HepG2 (cell line): Measurements from ENCODE around the gene BBS1. TPM values are rescaled to one million over a fixed set of nuclear protein-coding genes. Genes with fewer than 3 reads are reported as not detected.

ENCODE experiments used
- ATAC-seq: fragments of 200-7000 bp; cut with Tn5 transposase; 3 replicates; pipeline ENCODE4 v1.9.1; 2020; ENCODE audit warnings: mild to moderate bottlenecking, moderate library complexity
- BruUV-seq: library from RNA; stranded (reverse); fragments of 400-500 nt; replicated peaks from 2 replicates; lab custom pipeline; 2021; lab: Mats Ljungman, UMichigan
- CTCF ChIA-PET: fragments of 300-600 bp; formaldehyde crosslinking; extraction: SDS; loops from one replicate; lab custom pipeline; 2021; ENCODE audit warnings: low total read pairs, inconsistent platforms, low intra/inter-chr PET ratio; lab: Yijun Ruan, JAX
- POLR2A ChIA-PET: fragments of 350-600 bp; sonication (Branson Sonifier 250); formaldehyde crosslinking; loops from one replicate; lab custom pipeline; 2020; ENCODE audit warnings: antibody characterized with exemption, inconsistent platforms; lab: Yijun Ruan, JAX
- DNase-seq: peaks from one replicate; pipeline ENCODE4 v3.0.0-alpha.2; 2015; ENCODE audit warnings: low spot score
- FAIRE-seq: peaks from 3 replicates; lab custom pipeline; 2011; peaks lifted over from hg19 to GRCh38; lab: Jason Lieb, UNC
- H2AFZ ChIP-seq: one replicate; pipeline ENCODE4 v1.6.1; 2011; ENCODE audit warnings: low read length, inconsistent platforms
- H3K27ac ChIP-seq: fragments of 300-600 bp; 3 replicates; pipeline ENCODE4 v1.8.0; 2011; ENCODE audit warnings: mixed run types, mild to moderate bottlenecking, mixed read lengths, low read length, inconsistent platforms; ENCODE audit not compliant: insufficient read depth; ENCODE audit errors: extremely low read length
- H3K27me3 ChIP-seq, 2 experiments: fragments of 200-600 bp in 1 of 2; 2 replicates in 1 of 2; 3 replicates in 1 of 2; pipeline versions ENCODE4 v1.6.0 to v1.8.0; 2011; ENCODE audit warnings: low read length in 2 of 2, mild to moderate bottlenecking in 2 of 2, moderate library complexity in 2 of 2, inconsistent platforms in 1 of 2; ENCODE audit not compliant: insufficient read depth in 2 of 2, control insufficient read depth in 1 of 2
- H3K36me3 ChIP-seq, 2 experiments: fragments of 200-600 bp in 1 of 2; replicated peaks in 1 of 2; 2 replicates in 1 of 2; 3 replicates in 1 of 2; pipeline versions ENCODE4 v1.5.1 to v1.8.0; 2011; ENCODE audit warnings: low read length in 2 of 2, inconsistent platforms in 1 of 2; ENCODE audit not compliant: insufficient read depth in 2 of 2, control insufficient read depth in 1 of 2
- H3K4me1 ChIP-seq: 2 replicates; pipeline ENCODE4 v1.5.1; 2012; ENCODE audit warnings: low read length, inconsistent platforms; ENCODE audit not compliant: insufficient read depth
- H3K4me2 ChIP-seq: 2 replicates; pipeline ENCODE4 v1.6.0; 2011; ENCODE audit warnings: low read depth, low read length, inconsistent platforms
- H3K4me3 ChIP-seq, 3 experiments: fragments of 200-600 bp in 1 of 3; sonication (generic), shearing (Covaris generic) in 1 of 3; replicated peaks in 1 of 3; 2 replicates each; pipeline ENCODE4 v1.5.1; 2011 to 2016; ENCODE audit warnings: low read length in 3 of 3, inconsistent platforms in 2 of 3, low read depth in 2 of 3, mild to moderate bottlenecking in 2 of 3, control low read depth in 1 of 3, mixed read lengths in 1 of 3; ENCODE audit not compliant: insufficient read depth in 1 of 3
- H3K79me2 ChIP-seq: one replicate; pipeline ENCODE4 v1.6.1; 2011; ENCODE audit warnings: low read length, inconsistent platforms; ENCODE audit not compliant: insufficient read depth
- H3K9ac ChIP-seq: 2 replicates; pipeline ENCODE4 v1.6.0; 2011; ENCODE audit warnings: mild to moderate bottlenecking, low read depth, low read length, inconsistent platforms; ENCODE audit not compliant: insufficient read depth
- H3K9me3 ChIP-seq: 2 replicates; pipeline ENCODE4 v1.5.1; 2012; ENCODE audit warnings: mild to moderate bottlenecking, low read length
- H4K20me1 ChIP-seq: 2 replicates; pipeline ENCODE4 v1.6.0; 2011; ENCODE audit warnings: inconsistent platforms, mild to moderate bottlenecking, low read length, moderate library complexity; ENCODE audit not compliant: insufficient read depth
- GATAD1 ChIP-seq: IDR thresholded peaks from 2 replicates; pipeline ENCODE4 v1.6.1; 2016; ENCODE audit warnings: missing genetic modification reagents, missing compliant biosample characterization
- HOXD1 ChIP-seq: sonication (generic); formaldehyde crosslinking; IDR thresholded peaks from 2 replicates; pipeline ENCODE4 v1.5.0; 2020; ENCODE audit warnings: missing genetic modification reagents
- ZFP36 ChIP-seq: fragments of 150-350 bp; IDR thresholded peaks from 2 replicates; pipeline ENCODE4 v1.6.1; 2018; ENCODE audit warnings: borderline replicate concordance, low read length, low read depth; ENCODE audit not compliant: partially characterized antibody
- ZFP36L1 ChIP-seq: sonication (generic); formaldehyde crosslinking; IDR thresholded peaks from 2 replicates; pipeline ENCODE4 v1.8.0; 2022; ENCODE audit warnings: mild to moderate bottlenecking, missing genetic modification reagents, moderate library complexity
- ZNF251 ChIP-seq: sonication (generic); formaldehyde crosslinking; IDR thresholded peaks from 2 replicates; pipeline ENCODE4 v1.9.0; 2021; ENCODE audit warnings: mild to moderate bottlenecking, missing genetic modification reagents
- ZNF383 ChIP-seq: sonication (generic); formaldehyde crosslinking; IDR thresholded peaks from 2 replicates; pipeline ENCODE4 v1.4.0; 2020; ENCODE audit warnings: missing genetic modification reagents, mild to moderate bottlenecking, borderline replicate concordance
- ZNF879 ChIP-seq: sonication (generic); formaldehyde crosslinking; IDR thresholded peaks from 2 replicates; pipeline ENCODE4 v1.8.1; 2023; ENCODE audit warnings: missing genetic modification reagents
- WGBS: methylation state at CpG from one replicate; pipeline ENCODE4 v1.1.6; 2017; ENCODE audit warnings: low lambda C conversion rate; 5-methylcytosine and 5-hydroxymethylcytosine counted together
- in situ Hi-C: cut with HindIII; loops from 2 replicates; pipeline ENCODE4 v1.10.0; 2017; ENCODE audit warnings: low pct_unique_long_range_greater_than_20kb; ENCODE audit not compliant: extremely low pct_ligation_motif_present
- intact Hi-C: fragments of 100-400 bp; cut with micrococcal nuclease; formaldehyde crosslinking; loops from one replicate; pipeline ENCODE4 v1.10.0; 2022; ENCODE audit not compliant: unreplicated experiment
- polyA plus RNA-seq, 8 experiments: library from polyadenylated mRNA; depleted of rRNA in 3 of 8; stranded (reverse) in 7 of 8; unstranded in 1 of 8; fragments of >200 nt; fragmentation: Illumina TruSeq in 4 of 8; extraction: Trizol in 4 of 8; gene quantifications; 2 replicates each; pipeline versions ENCODE4 v1.2.1 to v1.2.3, GENCODE V29; 2011 to 2016; ENCODE audit warnings: low read depth in 4 of 8, missing spikeins in 1 of 8, mixed read lengths in 1 of 8; ENCODE audit not compliant: insufficient read depth in 1 of 8
- total RNA-seq, 5 experiments: library from RNA; depleted of rRNA; stranded (reverse); fragments of >200 nt; fragmentation: Illumina TruSeq; extraction: Trizol; gene quantifications; 2 replicates each; pipeline ENCODE4 v1.2.3, GENCODE V29; 2016; ENCODE audit warnings: low read depth in 1 of 5
- TF ChIP-seq, protein P1 (sequence below): sonication (generic); formaldehyde crosslinking; IDR thresholded peaks from 2 replicates; pipeline ENCODE4 v1.5.1; 2020; ENCODE audit warnings: mild to moderate bottlenecking, moderate library complexity, missing genetic modification reagents
- TF ChIP-seq, protein P2 (sequence below): IDR thresholded peaks from 2 replicates; pipeline ENCODE4 v1.6.1; 2012; ENCODE audit warnings: low read depth, low read length, improper control_type of control experiment
- TF ChIP-seq, protein P3 (sequence below): sonication (generic); formaldehyde crosslinking; IDR thresholded peaks from 2 replicates; pipeline ENCODE4 v1.5.0; 2020; ENCODE audit warnings: mild to moderate bottlenecking, missing genetic modification reagents
- TF ChIP-seq, protein P4 (sequence below): sonication (generic); formaldehyde crosslinking; IDR thresholded peaks from 2 replicates; pipeline ENCODE4 v1.5.0; 2020; ENCODE audit warnings: missing genetic modification reagents
- TF ChIP-seq, protein P5 (sequence below): sonication (generic); formaldehyde crosslinking; conservative IDR thresholded peaks from 2 replicates; pipeline ENCODE4 v1.4.0; 2020; ENCODE audit warnings: missing genetic modification reagents

The BBS1 gene
- total and polyA plus RNA-seq, 2 of the 13 experiments (the other 11 are each of a cell fraction or from before 2014, with no cell fraction given) = 11.7 to 14.1 TPM

DNA sequence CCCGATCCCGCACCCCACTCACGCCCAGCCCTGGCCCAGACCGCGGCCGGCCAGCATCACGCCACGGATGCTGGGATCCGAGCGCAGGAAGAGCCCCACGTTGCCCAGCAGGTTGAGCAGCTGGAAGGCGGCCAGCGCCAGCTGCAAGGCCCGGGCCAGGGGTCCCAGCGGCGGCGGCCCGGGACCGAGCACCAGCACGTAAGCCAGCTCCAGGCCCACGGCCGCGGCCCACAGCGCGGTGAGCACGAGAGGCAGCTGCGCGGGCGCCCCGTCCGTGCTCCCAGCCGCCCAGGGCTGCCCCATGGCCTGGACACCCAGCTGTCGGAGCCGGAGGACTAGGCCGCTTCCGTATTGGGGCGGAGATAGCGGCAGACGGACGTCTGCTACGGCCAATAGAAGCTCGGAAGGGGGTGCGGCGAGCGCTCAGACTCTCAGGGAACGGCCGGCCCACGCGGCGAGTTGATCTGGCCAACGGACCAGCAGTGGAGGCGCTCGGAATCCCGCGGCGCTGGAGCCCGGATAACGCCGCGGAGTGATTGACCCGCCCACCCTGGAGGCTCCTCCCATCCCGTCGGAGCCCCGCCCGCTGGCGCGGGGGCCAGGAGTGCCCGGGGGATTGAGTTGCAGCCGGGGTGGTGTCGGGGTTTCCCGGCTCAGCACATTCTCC is 35.4 kb downstream of the BBS1 start, which contains the start of gene ZDHHC24 (continued):
- no peak for TF ChIP-seq ZNF879 (CRISPR knock-in tag)
- TF ChIP-seq, protein P1, sequence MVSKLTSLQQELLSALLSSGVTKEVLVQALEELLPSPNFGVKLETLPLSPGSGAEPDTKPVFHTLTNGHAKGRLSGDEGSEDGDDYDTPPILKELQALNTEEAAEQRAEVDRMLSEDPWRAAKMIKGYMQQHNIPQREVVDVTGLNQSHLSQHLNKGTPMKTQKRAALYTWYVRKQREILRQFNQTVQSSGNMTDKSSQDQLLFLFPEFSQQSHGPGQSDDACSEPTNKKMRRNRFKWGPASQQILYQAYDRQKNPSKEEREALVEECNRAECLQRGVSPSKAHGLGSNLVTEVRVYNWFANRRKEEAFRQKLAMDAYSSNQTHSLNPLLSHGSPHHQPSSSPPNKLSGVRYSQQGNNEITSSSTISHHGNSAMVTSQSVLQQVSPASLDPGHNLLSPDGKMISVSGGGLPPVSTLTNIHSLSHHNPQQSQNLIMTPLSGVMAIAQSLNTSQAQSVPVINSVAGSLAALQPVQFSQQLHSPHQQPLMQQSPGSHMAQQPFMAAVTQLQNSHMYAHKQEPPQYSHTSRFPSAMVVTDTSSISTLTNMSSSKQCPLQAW (CRISPR knock-in tag) = no peak
- TF ChIP-seq, protein P2, sequence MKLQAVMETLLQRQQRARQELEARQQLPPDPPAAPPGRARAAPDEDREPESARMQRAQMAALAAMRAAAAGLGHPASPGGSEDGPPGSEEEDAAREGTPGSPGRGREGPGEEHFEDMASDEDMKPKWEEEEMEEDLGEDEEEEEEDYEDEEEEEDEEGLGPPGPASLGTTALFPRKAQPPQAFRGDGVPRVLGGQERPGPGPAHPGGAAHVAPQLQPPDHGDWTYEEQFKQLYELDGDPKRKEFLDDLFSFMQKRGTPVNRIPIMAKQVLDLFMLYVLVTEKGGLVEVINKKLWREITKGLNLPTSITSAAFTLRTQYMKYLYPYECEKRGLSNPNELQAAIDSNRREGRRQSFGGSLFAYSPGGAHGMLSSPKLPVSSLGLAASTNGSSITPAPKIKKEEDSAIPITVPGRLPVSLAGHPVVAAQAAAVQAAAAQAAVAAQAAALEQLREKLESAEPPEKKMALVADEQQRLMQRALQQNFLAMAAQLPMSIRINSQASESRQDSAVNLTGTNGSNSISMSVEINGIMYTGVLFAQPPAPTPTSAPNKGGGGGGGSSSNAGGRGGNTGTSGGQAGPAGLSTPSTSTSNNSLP = no peak
- TF ChIP-seq GATAD1 = 0 out of 2 replicates have a peak, but pooled peaks have one; percentile 33

DNA sequence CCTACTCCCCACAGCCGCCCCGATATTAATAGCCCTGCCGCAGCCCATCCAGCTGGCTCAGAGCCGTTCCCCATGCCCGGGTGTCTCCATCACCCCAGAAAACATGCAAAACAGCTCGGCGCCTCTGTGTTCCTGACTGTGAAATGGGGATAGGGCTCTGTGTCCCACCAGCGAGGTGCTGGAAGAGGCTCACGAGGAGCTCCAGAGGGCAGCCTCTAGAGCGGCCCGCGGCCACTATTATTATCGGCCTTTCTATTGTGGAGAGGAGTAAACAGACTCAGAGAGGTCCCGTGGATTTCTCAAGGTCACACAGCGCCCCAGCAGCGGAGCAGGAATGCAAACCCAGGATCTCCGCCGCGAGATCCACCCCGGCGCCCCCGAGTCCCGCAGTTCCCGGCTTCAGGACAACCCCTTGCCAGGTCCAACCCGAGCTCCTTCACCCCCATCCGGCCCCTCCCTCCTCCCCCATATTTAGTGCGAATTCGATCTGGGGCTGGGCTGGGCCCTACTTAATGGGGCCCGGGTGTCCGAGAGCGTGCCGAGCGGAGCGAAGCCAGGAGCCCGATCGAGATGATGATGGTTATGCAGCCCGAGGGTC is 36.0 kb downstream of the BBS1 start, which contains the start of gene ACTN3:
TSS of gene ACTN3 (plus strand) at position 536 of the 598 bp plus-strand sequence. CDS start at position 571, 35 bp downstream.
- H3K4me3 ChIP-seq = peak within 1 kb of the TSS; percentile 69 to 93 (median 83)
- BruUV-seq = no TSS peak
- H3K9me3 ChIP-seq = no peaks in the 10 kb centered on the region
- peak within 1 kb of the TSS; percentile 79 for H3K9ac ChIP-seq
- ChIA-PET POLR2A (interaction anchor here (0.9 to 2.9 kb wide), 9 partner anchors 36 to 131 kb away, joined by 5 to 17 read pairs (median 8); partner anchors contain the start of genes BBS1, CCDC87, CCS and DPP3), CTCF (no interaction called here)
- 4% methylated on average over 21 of the region's 37 CpGs for WGBS
- intact Hi-C loops (loop anchor here (1.0 kb wide), 1 partner anchor 66 kb away; the partner anchor contains the start of gene DPP3), in situ Hi-C loops (no loop called here)
- ATAC-seq = peak; percentile 8
- peaks cover 2 to 11% of the 10 kb centered on the region in 2 experiments; a peak in 4 of 5 replicates for H3K27me3 ChIP-seq
- no peaks in the 10 kb centered on the region for H4K20me1 ChIP-seq
- no peaks in the 10 kb centered on the region for H3K36me3 ChIP-seq
- no peak for FAIRE-seq
- no peaks in the 10 kb centered on the region for H3K79me2 ChIP-seq
- peaks cover 44% of the 10 kb centered on the region for H3K4me1 ChIP-seq
- H2AFZ ChIP-seq = no peak within 1 kb of the TSS
- H3K4me2 ChIP-seq = peak within 1 kb of the TSS; percentile 97
- peak; percentile 17 for DNase-seq
- H3K27ac ChIP-seq = peak within 1 kb of the TSS; percentile 53
- TF ChIP-seq HOXD1 (CRISPR knock-in tag) (no peak), ZFP36 (peak; percentile 15), ZNF383 (CRISPR knock-in tag) (no peak), ZNF251 (CRISPR knock-in tag) (no peak), ZFP36L1 (CRISPR knock-in tag) (no peak)
- TF ChIP-seq, protein P3, sequence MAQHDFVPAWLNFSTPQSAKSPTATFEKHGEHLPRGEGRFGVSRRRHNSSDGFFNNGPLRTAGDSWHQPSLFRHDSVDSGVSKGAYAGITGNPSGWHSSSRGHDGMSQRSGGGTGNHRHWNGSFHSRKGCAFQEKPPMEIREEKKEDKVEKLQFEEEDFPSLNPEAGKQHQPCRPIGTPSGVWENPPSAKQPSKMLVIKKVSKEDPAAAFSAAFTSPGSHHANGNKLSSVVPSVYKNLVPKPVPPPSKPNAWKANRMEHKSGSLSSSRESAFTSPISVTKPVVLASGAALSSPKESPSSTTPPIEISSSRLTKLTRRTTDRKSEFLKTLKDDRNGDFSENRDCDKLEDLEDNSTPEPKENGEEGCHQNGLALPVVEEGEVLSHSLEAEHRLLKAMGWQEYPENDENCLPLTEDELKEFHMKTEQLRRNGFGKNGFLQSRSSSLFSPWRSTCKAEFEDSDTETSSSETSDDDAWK = no peak
- TF ChIP-seq, protein P4, sequence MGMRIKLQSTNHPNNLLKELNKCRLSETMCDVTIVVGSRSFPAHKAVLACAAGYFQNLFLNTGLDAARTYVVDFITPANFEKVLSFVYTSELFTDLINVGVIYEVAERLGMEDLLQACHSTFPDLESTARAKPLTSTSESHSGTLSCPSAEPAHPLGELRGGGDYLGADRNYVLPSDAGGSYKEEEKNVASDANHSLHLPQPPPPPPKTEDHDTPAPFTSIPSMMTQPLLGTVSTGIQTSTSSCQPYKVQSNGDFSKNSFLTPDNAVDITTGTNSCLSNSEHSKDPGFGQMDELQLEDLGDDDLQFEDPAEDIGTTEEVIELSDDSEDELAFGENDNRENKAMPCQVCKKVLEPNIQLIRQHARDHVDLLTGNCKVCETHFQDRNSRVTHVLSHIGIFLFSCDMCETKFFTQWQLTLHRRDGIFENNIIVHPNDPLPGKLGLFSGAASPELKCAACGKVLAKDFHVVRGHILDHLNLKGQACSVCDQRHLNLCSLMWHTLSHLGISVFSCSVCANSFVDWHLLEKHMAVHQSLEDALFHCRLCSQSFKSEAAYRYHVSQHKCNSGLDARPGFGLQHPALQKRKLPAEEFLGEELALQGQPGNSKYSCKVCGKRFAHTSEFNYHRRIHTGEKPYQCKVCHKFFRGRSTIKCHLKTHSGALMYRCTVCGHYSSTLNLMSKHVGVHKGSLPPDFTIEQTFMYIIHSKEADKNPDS (CRISPR knock-in tag) = no peak
- TF ChIP-seq, protein P5, sequence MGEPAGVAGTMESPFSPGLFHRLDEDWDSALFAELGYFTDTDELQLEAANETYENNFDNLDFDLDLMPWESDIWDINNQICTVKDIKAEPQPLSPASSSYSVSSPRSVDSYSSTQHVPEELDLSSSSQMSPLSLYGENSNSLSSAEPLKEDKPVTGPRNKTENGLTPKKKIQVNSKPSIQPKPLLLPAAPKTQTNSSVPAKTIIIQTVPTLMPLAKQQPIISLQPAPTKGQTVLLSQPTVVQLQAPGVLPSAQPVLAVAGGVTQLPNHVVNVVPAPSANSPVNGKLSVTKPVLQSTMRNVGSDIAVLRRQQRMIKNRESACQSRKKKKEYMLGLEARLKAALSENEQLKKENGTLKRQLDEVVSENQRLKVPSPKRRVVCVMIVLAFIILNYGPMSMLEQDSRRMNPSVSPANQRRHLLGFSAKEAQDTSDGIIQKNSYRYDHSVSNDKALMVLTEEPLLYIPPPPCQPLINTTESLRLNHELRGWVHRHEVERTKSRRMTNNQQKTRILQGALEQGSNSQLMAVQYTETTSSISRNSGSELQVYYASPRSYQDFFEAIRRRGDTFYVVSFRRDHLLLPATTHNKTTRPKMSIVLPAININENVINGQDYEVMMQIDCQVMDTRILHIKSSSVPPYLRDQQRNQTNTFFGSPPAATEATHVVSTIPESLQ (CRISPR knock-in tag) = no peak
